Stimulated activated CD4-positive, alpha-beta T cell treated with anti-CD3 and anti-CD28 coated beads, Interleukin-1b, Interleukin-23, amount 100 ng/mL, for 4 hours (primary cell): ENCODE data around the gene SPATS2.
"Not testable (repeated sequence)": the region's sequence is repeated elsewhere in the genome, so short reads cannot be mapped to it uniquely, and the experiment has no call there.

ENCODE experiments used
- DNase-seq, 2 donors: peaks; one replicate each; pipeline ENCODE4 v3.0.0-alpha.2; 2020; ENCODE audit warnings: low read depth in 2 of 2

The SPATS2 gene

DNA sequence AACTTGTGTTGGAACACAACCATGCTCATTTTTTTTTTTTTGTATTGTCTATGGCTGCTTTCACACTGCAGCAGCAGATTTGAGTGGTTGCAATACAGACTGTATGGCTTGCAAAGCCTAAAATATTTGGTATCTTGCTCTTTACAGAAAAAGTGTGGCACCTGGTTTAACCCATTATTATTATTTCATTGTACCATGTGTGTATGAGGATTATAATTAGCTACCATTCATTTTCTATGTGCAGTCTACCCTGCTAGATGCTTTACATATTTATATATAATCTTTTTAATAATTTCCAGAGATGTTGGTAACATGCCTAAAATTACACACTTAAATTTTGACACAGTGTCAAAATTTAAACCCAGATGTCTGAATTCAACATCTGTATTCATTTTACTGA is 37.7 kb downstream of the SPATS2 start:
- DNase-seq: no peak

DNA sequence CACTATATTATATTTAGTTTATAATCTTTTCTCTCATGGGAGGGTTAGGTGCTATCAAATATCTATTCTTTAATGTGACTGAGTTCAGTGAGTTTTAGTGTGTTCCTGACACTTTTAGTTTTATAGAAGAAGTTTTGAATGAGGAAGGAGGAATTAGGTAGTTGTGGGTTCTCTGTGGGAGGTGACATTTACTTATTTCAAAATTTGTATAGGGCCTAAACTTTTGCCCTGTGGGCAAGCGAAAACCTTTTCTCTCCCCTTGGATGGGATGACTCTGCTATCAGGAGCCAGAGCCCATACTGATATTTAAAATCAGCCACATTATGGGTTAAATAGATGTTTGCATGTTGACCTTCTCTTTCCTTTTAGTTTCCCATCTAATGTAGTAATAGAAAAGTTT is 43.6 kb downstream of the SPATS2 start:
- no peak for DNase-seq

DNA sequence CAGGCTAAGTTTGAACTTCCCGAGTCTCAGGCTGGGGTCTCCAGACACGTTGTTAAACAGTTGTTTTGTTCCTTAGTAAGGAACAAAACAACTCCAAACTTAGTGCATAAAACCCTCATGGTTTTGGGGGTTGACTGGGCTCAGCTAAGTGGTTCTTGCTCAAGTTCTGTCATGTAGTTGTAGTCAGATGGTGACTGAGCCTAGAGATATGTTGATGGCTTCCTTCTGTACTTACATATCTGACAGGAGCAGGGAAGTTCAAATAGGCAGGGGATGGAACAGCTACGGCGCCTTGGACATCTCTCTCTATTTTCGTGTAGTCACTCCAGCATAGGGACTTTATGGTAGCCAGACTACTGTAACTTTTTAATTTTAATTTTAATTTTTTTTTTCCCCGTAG is 45.7 kb downstream of the SPATS2 start:
- no peak for DNase-seq

DNA sequence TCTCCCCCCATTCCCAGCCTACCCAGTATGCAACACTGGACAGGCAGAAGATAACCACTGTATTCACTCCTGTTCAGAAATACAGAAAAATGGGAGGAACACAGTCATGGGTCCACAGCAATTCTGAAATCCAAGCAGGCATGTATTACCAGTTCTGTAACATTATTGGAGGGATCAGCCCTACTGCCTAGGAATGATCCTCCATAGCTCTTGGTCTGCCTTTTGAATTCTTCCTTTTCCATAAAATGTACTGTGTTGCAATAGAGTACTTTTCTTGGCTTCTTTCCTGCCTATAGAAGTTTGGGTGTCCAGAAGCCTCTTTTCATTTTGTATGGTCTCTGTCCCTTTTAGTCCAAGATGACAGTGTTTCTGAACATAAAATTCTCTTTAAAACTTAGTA is 46.5 kb downstream of the SPATS2 start:
- no peak for DNase-seq

- DNase-seq: no peak
Measured at GRCh38 chr12:49414364-49414763, 47.1 kb downstream of the SPATS2 start.

DNA sequence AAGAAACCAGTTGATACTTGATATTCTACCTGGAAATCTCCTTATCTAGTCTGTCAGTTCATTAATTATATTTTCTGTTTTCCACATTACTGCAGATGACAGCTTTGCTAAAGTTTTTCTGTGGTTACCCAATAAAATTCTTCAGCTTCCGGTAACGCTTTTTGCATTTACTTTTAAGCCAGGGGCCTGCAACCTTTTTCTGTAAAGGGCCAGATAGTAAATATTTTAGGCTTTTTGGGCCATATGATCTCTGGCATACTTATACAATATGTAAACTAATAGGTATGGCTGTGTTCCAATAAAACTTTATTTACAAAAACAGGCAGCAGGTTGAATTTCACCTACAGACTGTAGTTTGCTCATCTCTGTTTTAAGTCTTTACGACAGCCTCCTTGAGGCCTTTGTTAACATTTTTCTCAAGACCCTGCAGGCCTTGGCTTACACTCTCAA is 48.3 kb downstream of the SPATS2 start:
- no peak for DNase-seq

GRCh38 chr12:49416892-49417291 is 49.6 kb downstream of the SPATS2 start:
- no peak for DNase-seq

DNA sequence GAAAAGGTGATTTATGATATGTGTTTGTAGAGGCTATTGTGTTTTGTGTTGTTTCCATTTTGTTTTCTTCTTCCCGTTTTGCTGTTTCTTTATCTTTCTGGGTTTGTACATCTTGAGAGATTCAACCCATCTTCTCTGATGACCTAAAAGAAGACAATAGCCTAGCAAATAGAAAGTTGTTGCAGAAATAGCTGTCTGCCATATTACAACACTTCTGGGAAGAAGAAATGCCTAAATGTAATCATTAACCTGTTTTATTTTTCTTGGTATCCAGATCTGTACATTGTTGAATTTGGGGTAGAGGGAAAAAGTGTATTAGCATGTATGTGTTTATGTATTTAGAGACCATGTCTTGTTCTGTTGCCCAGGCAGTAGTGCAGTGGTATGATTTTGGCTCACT is 50.3 kb downstream of the SPATS2 start:
- DNase-seq: no peak

- DNase-seq: no peak
Measured at GRCh38 chr12:49420556-49420955, 53.3 kb downstream of the SPATS2 start.

DNA sequence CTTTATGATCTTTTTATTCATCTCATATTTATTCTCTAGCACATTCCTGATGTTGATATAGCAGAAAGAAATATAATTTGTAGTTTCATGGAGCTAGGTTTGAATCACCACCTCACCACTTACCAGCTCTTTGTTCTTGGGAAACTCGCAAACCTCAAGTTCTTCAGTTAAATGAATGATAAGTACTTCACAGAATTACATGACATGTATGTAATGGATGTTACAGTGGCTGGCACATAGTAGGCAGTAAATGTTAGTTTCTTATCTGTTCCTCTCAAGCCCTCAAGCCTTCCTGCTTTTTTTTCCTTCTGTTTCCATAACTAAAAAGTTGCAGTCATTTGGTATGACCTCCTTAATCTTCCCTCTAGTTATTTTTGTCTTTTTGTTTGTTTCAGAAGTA is 54.9 kb downstream of the SPATS2 start:
- no peak for DNase-seq

- no peak for DNase-seq
Measured at GRCh38 chr12:49428793-49429192, 61.5 kb downstream of the SPATS2 start.

- DNase-seq: no peak
Measured at GRCh38 chr12:49432616-49433015, 65.4 kb downstream of the SPATS2 start.

DNA sequence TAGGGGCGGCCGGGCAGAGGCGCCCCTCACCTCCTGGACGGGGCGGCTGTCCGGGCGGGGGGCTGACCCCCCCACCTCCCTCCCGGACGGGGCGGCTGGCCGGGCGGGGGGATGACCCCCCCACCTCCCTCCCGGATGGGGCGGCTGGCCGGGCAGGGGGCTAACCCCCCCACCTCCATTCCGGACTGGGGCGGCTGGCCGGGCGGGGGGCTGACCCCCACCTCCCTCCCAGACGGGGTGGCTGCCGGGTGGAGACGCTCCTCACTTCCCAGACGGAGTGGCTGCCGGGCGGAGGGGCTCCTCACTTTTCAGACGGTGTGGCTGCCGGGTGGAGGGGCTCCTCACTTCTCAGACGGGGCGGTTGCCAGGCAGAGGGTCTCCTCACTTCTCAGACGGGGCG is 69.5 kb downstream of the SPATS2 start:
- not testable (repeated sequence) for DNase-seq

DNA sequence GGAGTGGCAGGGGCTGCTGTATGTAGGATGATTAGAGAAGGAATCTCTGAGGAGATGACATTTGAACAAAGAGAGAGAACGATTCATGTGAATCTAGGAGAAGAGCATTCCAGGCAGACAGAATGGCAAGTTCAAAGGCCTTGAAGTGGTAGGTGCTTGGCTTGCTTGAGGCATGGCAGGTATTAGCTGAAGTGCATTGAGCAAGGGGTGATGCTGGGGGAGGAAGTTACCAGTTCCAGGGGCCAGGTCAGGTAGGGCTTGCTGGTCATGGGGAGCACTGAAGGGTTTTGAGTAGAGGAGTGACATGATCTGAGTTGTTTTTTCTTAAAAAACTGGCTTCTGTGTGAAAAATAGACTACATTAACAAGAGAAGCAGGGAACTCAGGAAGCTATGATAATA is 71.8 kb downstream of the SPATS2 start:
- no peak for DNase-seq

DNA sequence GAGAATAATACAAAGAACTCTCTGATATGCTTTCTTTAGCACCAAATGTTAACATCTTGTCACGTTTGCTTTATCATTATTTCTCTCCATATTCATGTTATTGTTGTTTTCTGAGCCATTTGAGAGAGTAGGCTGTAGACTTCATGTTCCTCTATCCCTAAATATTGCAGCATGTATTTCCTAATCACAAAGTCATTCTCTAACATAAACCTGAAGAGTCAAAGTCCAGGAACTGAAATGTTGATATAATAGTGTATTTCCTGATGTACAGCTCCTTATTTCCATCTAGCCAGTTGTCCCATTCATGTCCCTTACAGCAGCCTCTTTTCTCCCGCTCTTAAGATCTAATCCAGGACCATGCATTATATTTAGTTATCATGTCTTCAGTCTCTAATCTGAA is 72.8 kb downstream of the SPATS2 start:
- no peak for DNase-seq

DNA sequence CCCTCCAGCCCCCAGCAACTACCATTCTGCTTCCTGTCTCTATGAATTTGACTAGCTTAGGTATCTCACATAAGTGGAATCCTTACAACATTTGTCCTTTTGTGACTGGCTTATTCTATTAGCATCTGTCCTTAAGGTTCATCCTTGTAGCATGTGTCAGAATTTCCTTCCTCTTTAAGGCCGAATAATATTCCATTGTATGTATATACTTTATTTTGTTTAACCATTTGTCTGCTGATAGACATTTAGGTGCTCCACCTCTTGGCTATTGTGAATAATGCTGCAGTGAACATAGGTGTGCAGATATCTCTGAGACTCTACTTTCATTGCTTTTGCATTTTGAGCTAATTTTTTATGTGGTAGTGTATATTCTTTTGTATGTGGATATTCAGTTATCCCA is 75.7 kb downstream of the SPATS2 start:
- no peak for DNase-seq

GRCh38 chr12:49446571-49446970 is 79.3 kb downstream of the SPATS2 start:
- no peak for DNase-seq

DNA sequence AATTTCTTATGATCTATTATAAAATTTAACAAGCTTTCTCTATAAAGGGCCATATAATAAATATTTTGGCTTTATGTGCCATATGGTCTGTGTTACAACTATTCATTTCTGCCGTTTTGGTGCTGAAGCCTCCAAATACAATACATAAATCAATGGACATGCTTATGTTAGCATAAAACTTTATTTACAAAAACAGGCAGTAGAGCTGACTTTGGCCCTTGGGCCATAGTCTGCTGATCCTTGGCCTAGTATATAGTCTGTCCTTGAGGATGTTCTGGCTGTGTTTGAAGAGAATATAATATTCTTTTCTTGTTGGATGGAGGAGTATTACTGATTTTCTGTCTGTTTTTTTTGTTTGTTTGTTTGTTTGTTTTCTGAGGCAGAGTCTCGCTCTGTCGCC is 81.6 kb downstream of the SPATS2 start:
- no peak for DNase-seq

DNA sequence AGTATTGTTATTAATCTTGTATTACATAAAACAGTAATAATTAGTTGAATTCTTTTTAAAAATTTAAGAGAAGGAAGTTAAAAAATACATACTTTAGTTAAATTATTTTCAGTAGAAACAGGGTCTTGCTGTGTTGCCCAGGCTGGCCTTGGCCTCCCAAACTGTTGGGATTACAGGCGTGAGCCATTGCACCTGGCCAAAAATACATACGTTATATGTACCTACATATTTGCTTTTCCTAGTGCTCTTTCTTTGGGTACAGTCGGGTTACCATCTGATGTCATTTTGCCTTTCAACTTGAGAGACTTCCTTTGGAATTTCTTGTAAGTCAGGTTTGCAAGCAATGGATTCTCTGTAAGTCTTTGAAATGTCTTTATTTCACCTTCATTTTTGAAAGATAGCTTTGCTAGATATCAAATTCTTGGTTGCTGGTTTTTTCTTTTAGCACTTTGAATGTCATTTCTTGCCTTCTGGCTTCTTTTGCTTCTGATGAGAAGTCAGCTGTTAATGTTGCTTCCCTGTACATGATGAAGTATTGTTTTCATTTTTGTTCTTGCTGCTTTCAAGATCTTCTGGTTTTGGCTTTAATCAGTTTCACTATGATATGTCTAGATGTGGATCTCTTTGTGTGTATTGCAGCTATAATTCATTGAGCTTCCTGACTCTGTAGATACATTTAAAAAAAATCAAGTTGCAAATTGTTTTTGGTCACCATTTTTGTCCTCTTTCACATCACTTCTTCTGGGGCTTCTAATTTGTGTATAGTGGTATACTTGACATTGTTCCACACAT is 84.4 kb downstream of the SPATS2 start:
- DNase-seq: no peak

DNA sequence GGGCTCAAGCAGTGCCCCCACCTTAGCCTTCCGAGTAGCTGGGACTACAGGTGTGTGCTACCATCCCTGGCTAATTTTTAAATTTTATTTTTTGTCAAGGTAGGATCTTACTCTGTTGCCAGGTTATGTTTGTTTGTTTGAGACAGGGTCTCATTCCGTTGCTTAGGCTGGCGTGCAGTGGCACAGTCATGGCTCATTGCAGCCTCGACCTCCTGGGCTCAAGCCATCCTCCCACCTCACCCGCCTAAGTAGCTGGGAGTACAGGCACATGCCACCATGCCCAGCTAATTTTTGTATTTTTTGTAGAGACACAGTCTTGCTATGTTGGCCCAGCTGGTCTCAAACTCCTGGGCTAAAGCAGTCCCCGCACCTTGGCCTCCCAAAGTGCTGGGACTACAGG is 88.2 kb downstream of the SPATS2 start:
- DNase-seq: no peak

DNA sequence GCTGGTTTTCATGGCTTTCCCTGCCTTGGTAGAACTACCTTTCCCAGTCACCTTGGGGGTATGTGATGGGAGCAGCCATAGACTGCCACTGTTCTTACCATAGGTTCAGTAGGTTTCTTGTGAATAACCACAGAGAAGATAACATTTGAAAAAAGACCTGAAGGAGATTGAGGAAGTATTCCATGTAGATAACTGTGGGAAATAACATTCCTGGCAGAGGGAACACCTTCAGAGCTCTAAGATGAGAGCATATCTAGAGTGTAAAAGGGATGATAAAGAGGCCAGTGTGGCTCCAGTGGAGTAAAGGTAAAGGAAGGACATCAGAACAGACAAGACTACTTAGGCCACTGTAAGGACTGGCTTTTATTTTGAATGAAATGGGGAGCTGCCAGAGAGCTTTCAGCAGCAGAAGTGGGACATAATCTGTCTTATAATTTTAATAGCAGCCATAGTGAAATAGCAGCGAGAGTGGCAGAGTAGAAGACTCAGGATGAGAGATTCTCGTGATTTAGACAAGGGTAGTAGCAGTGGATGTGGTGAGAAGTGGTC is 88.9 kb downstream of the SPATS2 start:
- no peak for DNase-seq

- DNase-seq: no peak
Measured at GRCh38 chr12:49458816-49459215, 91.6 kb downstream of the SPATS2 start.

GRCh38 chr12:49461221-49461620 is 94.0 kb downstream of the SPATS2 start:
- no peak for DNase-seq
